H1 (cell line): ENCODE data around the gene CLCC1. TPM values are rescaled to one million over a fixed set of nuclear protein-coding genes. Genes with fewer than 3 reads are reported as not detected.

ENCODE experiments used
- CTCF ChIA-PET: fragments of 300-600 bp; sonication (Branson Sonifier 250); formaldehyde crosslinking; loops from one replicate; lab custom pipeline; 2021; ENCODE audit not compliant: partially characterized antibody; lab: Charles Lee
- POLR2A ChIA-PET: fragments of 300-600 bp; sonication (Branson Sonifier 250); formaldehyde crosslinking; loops from one replicate; lab custom pipeline; 2021; ENCODE audit warnings: inconsistent platforms; ENCODE audit not compliant: partially characterized antibody; lab: Charles Lee
- DNase-seq, 2 experiments: peaks; one replicate each; pipeline versions ENCODE4 v3.0.0 to v3.0.0-alpha.2; 2010 to 2022; ENCODE audit warnings: low spot score in 2 of 2, low read depth in 1 of 2, mixed read lengths in 1 of 2
- FAIRE-seq: peaks from 2 replicates; lab custom pipeline; 2011; peaks lifted over from hg19 to GRCh38; lab: Jason Lieb, UNC
- H2AFZ ChIP-seq: 2 replicates; pipeline ENCODE4 v1.8.1; 2012; ENCODE audit warnings: low read length, inconsistent platforms
- H2AK5ac ChIP-seq: 2 replicates; pipeline ENCODE4 v1.6.1; 2013; ENCODE audit warnings: low read depth, low read length
- H2BK120ac ChIP-seq: replicated peaks from 2 replicates; pipeline ENCODE3; 2013; ENCODE audit warnings: low read depth, low read length, inconsistent platforms
- H2BK12ac ChIP-seq: 2 replicates; pipeline ENCODE4 v1.6.1; 2013; ENCODE audit warnings: low read depth, low read length
- H2BK15ac ChIP-seq: 2 replicates; pipeline ENCODE4 v1.6.1; 2013; ENCODE audit warnings: low read length
- H2BK20ac ChIP-seq: 2 replicates; pipeline ENCODE4 v1.6.1; 2013; ENCODE audit warnings: low read length
- H2BK5ac ChIP-seq: 2 replicates; pipeline ENCODE4 v1.6.1; 2013; ENCODE audit warnings: low read depth, low read length
- H3K14ac ChIP-seq: 2 replicates; pipeline ENCODE4 v1.6.1; 2013; ENCODE audit warnings: inconsistent platforms; ENCODE audit not compliant: insufficient read length
- H3K18ac ChIP-seq: 2 replicates; pipeline ENCODE4 v1.6.1; 2013; ENCODE audit warnings: low read length; ENCODE audit errors: extremely low read depth
- H3K23ac ChIP-seq: 2 replicates; pipeline ENCODE4 v1.6.1; 2013; ENCODE audit warnings: inconsistent platforms; ENCODE audit not compliant: insufficient read length
- H3K23me2 ChIP-seq: 2 replicates; pipeline ENCODE4 v1.6.1; 2013; ENCODE audit warnings: low read depth, low read length
- H3K27ac ChIP-seq: 2 replicates; pipeline ENCODE4 v1.6.1; 2011; ENCODE audit warnings: low read depth, low read length, inconsistent platforms
- H3K27me3 ChIP-seq, 4 experiments: replicated peaks in 1 of 4; 1 replicate in 1 of 4; 2 replicates in 3 of 4; pipeline versions ENCODE4 v1.6.1 to v1.8.1; 2011 to 2013; ENCODE audit warnings: low read length in 3 of 4, mild to moderate bottlenecking in 3 of 4, inconsistent platforms in 2 of 4, mixed read lengths in 2 of 4, moderate library complexity in 1 of 4; ENCODE audit not compliant: control insufficient read depth in 3 of 4, insufficient read depth in 3 of 4; ENCODE audit errors: extremely low read depth in 1 of 4
- H3K36me3 ChIP-seq, 4 experiments: 2 replicates each; pipeline versions ENCODE4 v1.6.1 to v1.8.1; 2011 to 2013; ENCODE audit warnings: mild to moderate bottlenecking in 4 of 4, low read length in 3 of 4, moderate library complexity in 2 of 4, control low read depth in 1 of 4, inconsistent platforms in 1 of 4; ENCODE audit not compliant: insufficient read depth in 4 of 4, control insufficient read depth in 2 of 4
- H3K4ac ChIP-seq: replicated peaks from 2 replicates; pipeline ENCODE3; 2013; ENCODE audit warnings: low read length, low read depth, mixed read lengths, inconsistent platforms; ENCODE audit not compliant: insufficient read length
- H3K4me1 ChIP-seq, 4 experiments: replicated peaks in 1 of 4; 1 replicate in 1 of 4; 2 replicates in 3 of 4; pipeline versions ENCODE4 v1.6.1 to v1.8.1; 2011 to 2013; ENCODE audit warnings: low read length in 3 of 4, inconsistent platforms in 2 of 4, mixed read lengths in 1 of 4; ENCODE audit not compliant: insufficient read depth in 4 of 4, control insufficient read depth in 3 of 4
- H3K4me2 ChIP-seq, 2 experiments: 2 replicates each; pipeline versions ENCODE4 v1.6.1 to v1.8.1; 2011 to 2013; ENCODE audit warnings: low read depth in 2 of 2, low read length in 2 of 2, control low read depth in 1 of 2, inconsistent platforms in 1 of 2, mild to moderate bottlenecking in 1 of 2; ENCODE audit not compliant: insufficient read depth in 1 of 2
- H3K4me3 ChIP-seq, 4 experiments: fragments of 200-600, 300-600 bp in 1 of 4; sonication (generic), shearing (Covaris generic), sonication (Bioruptor Twin) in 1 of 4; 2 replicates each; pipeline versions ENCODE4 v1.5.1 to v1.8.1; 2011 to 2016; ENCODE audit warnings: low read length in 4 of 4, low read depth in 3 of 4, control low read depth in 2 of 4, inconsistent platforms in 2 of 4, mild to moderate bottlenecking in 2 of 4, mixed read lengths in 1 of 4, moderate library complexity in 1 of 4; ENCODE audit not compliant: insufficient read depth in 2 of 4; ENCODE audit errors: extremely low read depth in 1 of 4
- H3K56ac ChIP-seq: replicated peaks from 2 replicates; pipeline ENCODE3; 2013; ENCODE audit warnings: low read depth, mild to moderate bottlenecking, mixed read lengths, low read length, inconsistent platforms; ENCODE audit not compliant: insufficient read length
- H3K79me1 ChIP-seq: 2 replicates; pipeline ENCODE4 v1.6.1; 2013; ENCODE audit warnings: low read depth, low read length, control low read depth
- H3K79me2 ChIP-seq, 2 experiments: 2 replicates each; pipeline versions ENCODE4 v1.6.1 to v1.8.1; 2012 to 2013; ENCODE audit warnings: low read length in 2 of 2, mild to moderate bottlenecking in 2 of 2, inconsistent platforms in 1 of 2; ENCODE audit not compliant: insufficient read depth in 2 of 2, control insufficient read depth in 1 of 2
- H3K9ac ChIP-seq, 4 experiments: replicated peaks in 1 of 4; 1 replicate in 1 of 4; 2 replicates in 3 of 4; pipeline versions ENCODE4 v1.6.1 to v1.8.1; 2011 to 2013; ENCODE audit warnings: low read depth in 3 of 4, low read length in 3 of 4, control low read depth in 2 of 4, mild to moderate bottlenecking in 2 of 4, moderate library complexity in 2 of 4, inconsistent platforms in 1 of 4; ENCODE audit errors: extremely low read depth in 1 of 4
- H3K9me3 ChIP-seq, 2 experiments: 2 replicates each; pipeline versions ENCODE4 v1.6.1 to v1.8.1; 2012 to 2013; ENCODE audit warnings: mild to moderate bottlenecking in 2 of 2, moderate library complexity in 2 of 2, control low read depth in 1 of 2, inconsistent platforms in 1 of 2, low read depth in 1 of 2, low read length in 1 of 2, mixed read lengths in 1 of 2; ENCODE audit not compliant: insufficient read depth in 2 of 2
- H4K20me1 ChIP-seq, 2 experiments: replicated peaks in 1 of 2; 2 replicates each; pipeline versions ENCODE3 to v1.8.1; 2011 to 2013; ENCODE audit warnings: inconsistent platforms in 2 of 2, low read length in 2 of 2, mild to moderate bottlenecking in 1 of 2; ENCODE audit not compliant: insufficient read depth in 2 of 2, control insufficient read depth in 1 of 2
- H4K5ac ChIP-seq: 2 replicates; pipeline ENCODE4 v1.6.1; 2013; ENCODE audit warnings: low read length, low read depth, mixed read lengths, inconsistent platforms; ENCODE audit not compliant: insufficient read length
- H4K8ac ChIP-seq: 2 replicates; pipeline ENCODE4 v1.8.0; 2013; ENCODE audit warnings: mild to moderate bottlenecking, moderate library complexity, low read length, inconsistent platforms; ENCODE audit not compliant: insufficient read depth; ENCODE audit errors: extremely low read depth
- H4K91ac ChIP-seq: replicated peaks from 2 replicates; pipeline ENCODE3; 2013; ENCODE audit warnings: low read length, mixed read lengths, inconsistent platforms; ENCODE audit not compliant: insufficient read length
- ASH2L ChIP-seq: fragments of 200-600, 300-600 bp; sonication (generic); IDR thresholded peaks from one replicate; pipeline ENCODE4 v1.7.1; 2017; ENCODE audit warnings: low read length
- BACH1 ChIP-seq: IDR thresholded peaks from 2 replicates; pipeline ENCODE4 v1.6.1; 2012; ENCODE audit warnings: low read length, improper control_type of control experiment
- CHD1 ChIP-seq: IDR thresholded peaks from 2 replicates; pipeline ENCODE4 v1.6.1; 2012; ENCODE audit warnings: low read depth, low read length, improper control_type of control experiment
- HDAC6 ChIP-seq: IDR thresholded peaks from one replicate; pipeline ENCODE4 v1.7.1; 2012; ENCODE audit warnings: low read depth, mild to moderate bottlenecking, inconsistent platforms, low read length, moderate library complexity
- NANOG ChIP-seq: IDR thresholded peaks from 2 replicates; pipeline ENCODE4 v1.6.1; 2011; ENCODE audit warnings: low read length, low read depth, mild to moderate bottlenecking, inconsistent platforms; ENCODE audit not compliant: insufficient read depth, poor library complexity, severe bottlenecking
- RBBP5 ChIP-seq: IDR thresholded peaks from 2 replicates; pipeline ENCODE4 v1.7.1; 2012; ENCODE audit warnings: low read depth, mild to moderate bottlenecking, inconsistent platforms, low read length, moderate library complexity, borderline replicate concordance
- RFX5 ChIP-seq: IDR thresholded peaks from 2 replicates; pipeline ENCODE4 v1.6.1; 2011; ENCODE audit warnings: low read depth, low read length, improper control_type of control experiment, borderline replicate concordance
- SAP30 ChIP-seq: fragments of 300-600 bp; sonication (generic); IDR thresholded peaks from 2 replicates; pipeline ENCODE4 v1.7.1; 2012; ENCODE audit warnings: low read length, moderate library complexity, mild to moderate bottlenecking, inconsistent platforms; ENCODE audit not compliant: insufficient read depth, insufficient replicate concordance
- SIX5 ChIP-seq: IDR thresholded peaks from 2 replicates; pipeline ENCODE4 v1.6.1; 2011; ENCODE audit warnings: mild to moderate bottlenecking, low read depth, low read length
- SP2 ChIP-seq: IDR thresholded peaks from 2 replicates; pipeline ENCODE4 v1.6.1; 2012; ENCODE audit warnings: mild to moderate bottlenecking, low read length, inconsistent platforms
- TCF12 ChIP-seq: IDR thresholded peaks from 2 replicates; pipeline ENCODE4 v1.6.1; 2011; ENCODE audit warnings: low read depth, mild to moderate bottlenecking, low read length
- USF2 ChIP-seq: IDR thresholded peaks from 2 replicates; pipeline ENCODE4 v1.6.1; 2011; ENCODE audit warnings: low read length, improper control_type of control experiment
- YY1 ChIP-seq: IDR thresholded peaks from 2 replicates; pipeline ENCODE4 v1.6.1; 2011; ENCODE audit warnings: low read depth, mild to moderate bottlenecking, low read length
- WGBS, 2 experiments: shearing (Covaris generic) in 1 of 2; methylation state at CpG; one replicate each; pipeline versions ENCODE4 v1.1.6 to v1.1.7; 2013 to 2015; ENCODE audit warnings: low lambda C conversion rate in 2 of 2, mixed read lengths in 2 of 2, inconsistent platforms in 1 of 2, low coverage in 1 of 2, missing lambda C conversion rate in 1 of 2; ENCODE audit not compliant: insufficient replicate concordance in 2 of 2, insufficient coverage in 1 of 2, insufficient read length in 1 of 2; ENCODE audit errors: extremely low coverage in 1 of 2, missing lambda C conversion rate in 1 of 2; 5-methylcytosine and 5-hydroxymethylcytosine counted together
- polyA plus RNA-seq, 7 experiments: library from polyadenylated mRNA; depleted of rRNA in 3 of 7; stranded (reverse) in 5 of 7; unstranded in 2 of 7; fragments of >200 nt in 5 of 7; fragments of 200-250 nt in 2 of 7; gene quantifications; 1 replicate in 5 of 7; 2 replicates in 1 of 7; 4 replicates in 1 of 7; pipeline versions ENCODE4 v1.2.1 to v1.2.3, GENCODE V29; 2011 to 2013; ENCODE audit warnings: missing spikeins in 2 of 7, mixed read lengths in 2 of 7
- total RNA-seq: library from RNA; stranded (reverse); fragmentation: NEBNext Ultra II Directional; extraction: Animal tissue kit (Norgen Biotek cat#: 25700); gene quantifications from 2 replicates; pipeline ENCODE4 v1.2.1, GENCODE V29; 2021

CLCC1 gene
- total and polyA plus RNA-seq, 2 of the 8 experiments (the other 6 are each of a cell fraction or from before 2014, with no cell fraction given), result 8.1 to 23.8 TPM

DNA sequence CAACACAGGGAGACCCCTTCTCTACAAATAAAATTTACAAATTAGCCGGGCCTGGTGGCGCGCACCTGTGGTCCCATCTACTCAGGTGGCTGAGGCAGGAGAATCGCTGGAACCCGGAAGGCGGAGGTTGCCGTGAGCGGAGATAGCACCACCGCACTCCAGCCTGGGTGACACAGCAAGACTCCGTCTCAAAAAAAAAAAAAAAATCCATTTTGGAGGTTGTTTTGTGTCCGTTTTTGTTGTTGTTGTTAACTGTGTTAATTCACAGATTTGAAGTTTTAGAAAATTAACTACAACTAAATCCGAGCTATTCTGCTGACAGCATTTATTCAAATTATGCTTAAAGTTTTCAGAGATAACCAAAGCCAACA is 618 bp downstream of the CLCC1 start:
- no peak for DNase-seq
- Histone ChIP-seq H3K14ac (no peak overlapping the region), H3K56ac (peak overlapping the region; percentile 30), H3K27ac (0 out of 2 replicates have a peak overlapping the region, but pooled peaks have one; percentile 63), H2BK5ac (0 out of 2 replicates have a peak overlapping the region, but pooled peaks have one; percentile 81), H2BK12ac (no peak overlapping the region), H2AFZ (no peak overlapping the region; the same call in 1 of the 2 replicates), H4K20me1 (peaks cover 0 to 3% of the 10 kb centered on the region in 2 experiments), H3K4ac (no peak overlapping the region), H3K23me2 (peaks cover 2% of the 10 kb centered on the region; the same call in 1 of the 2 replicates), H3K23ac (no peak overlapping the region), H3K79me2 (peaks cover 0 to 25% of the 10 kb centered on the region in 2 experiments; a peak in 2 of 4 replicates), H3K4me2 (peak overlapping the region; percentile 76 to 82), H3K36me3 (peaks cover 0 to 6% (median 0%) of the 10 kb centered on the region in 4 experiments; a peak in 1 of 8 replicates), H2BK15ac (no peak overlapping the region), H2AK5ac (no peak overlapping the region), H4K5ac (peak overlapping the region; percentile 83), H3K18ac (peak overlapping the region; percentile 83; the same call in 1 of the 2 replicates), H3K4me1 (no peaks in the 10 kb centered on the region; a peak in 2 of 7 replicates), H2BK120ac (no peak overlapping the region), H4K91ac (no peak overlapping the region), H4K8ac (peak overlapping the region; percentile 87), H3K4me3 (peak overlapping the region; percentile 77 to 91 (median 82)), H3K9ac (peak overlapping the region in 3 of 4 experiments; percentile 56 to 79 (median 76); a peak in 6 of 7 replicates), H2BK20ac (no peak overlapping the region), H3K27me3 (no peaks in the 10 kb centered on the region), H3K9me3 (no peaks in the 10 kb centered on the region), H3K79me1 (peaks cover 4% of the 10 kb centered on the region; the same call in 1 of the 2 replicates)
- no peak for FAIRE-seq
- CTCF ChIA-PET, result interaction anchor here (1.2 to 1.7 kb wide), 3 partner anchors 10 to 137 kb away, joined by 4 to 5 read pairs (median 4); no protein-coding TSS in a partner anchor
- WGBS, 2 experiments, result 21% methylated on average over 11 of the region's 12 CpGs; no CpG with 5 or more reads in 1 of the 2 experiments
- POLR2A ChIA-PET, result interaction anchor here (1.5 to 1.7 kb wide), 2 partner anchors 15 to 138 kb away, joined by 9 to 13 read pairs; no protein-coding TSS in a partner anchor
- TF ChIP-seq ASH2L (no peak), RFX5 (no peak), SIX5 (no peak), SAP30 (no peak), USF2 (no peak), HDAC6 (no peak), TCF12 (no peak), RBBP5 (no peak), BACH1 (no peak), SP2 (no peak), CHD1 (no peak), NANOG (no peak), YY1 (no peak)
